GM18511 (cell line): ENCODE results near the gene KCTD1.

ENCODE experiments used
- ATAC-seq: cut with Tn5 transposase; IDR thresholded peaks from one replicate; pipeline ENCODE4 v1.9.1; 2021; ENCODE audit warnings: mild to moderate bottlenecking, moderate library complexity; ENCODE audit not compliant: unreplicated experiment

Gene KCTD1

GRCh38 chr18:26524504-26525351 lies 23.6 kb downstream of the KCTD1 start:
- ATAC-seq, result no peak

- no peak for ATAC-seq
Observed at GRCh38 chr18:26524002-26524401, 24.4 kb downstream of the KCTD1 start.

GRCh38 chr18:26521617-26522016 lies 26.7 kb downstream of the KCTD1 start:
- no peak for ATAC-seq

GRCh38 chr18:26520974-26521373 lies 27.4 kb downstream of the KCTD1 start:
- ATAC-seq, result no peak

GRCh38 chr18:26519114-26519513 lies 29.2 kb downstream of the KCTD1 start:
- no peak for ATAC-seq

GRCh38 chr18:26516964-26517363 lies 31.4 kb downstream of the KCTD1 start:
- ATAC-seq, result no peak

- no peak for ATAC-seq
Observed at GRCh38 chr18:26515643-26516487, 32.5 kb downstream of the KCTD1 start.

- ATAC-seq, result no peak
Observed at GRCh38 chr18:26511339-26512071, 36.8 kb downstream of the KCTD1 start.

GRCh38 chr18:26510337-26510736 lies 38.0 kb downstream of the KCTD1 start:
- ATAC-seq, result no peak

GRCh38 chr18:26506012-26506411 lies 42.3 kb downstream of the KCTD1 start:
- no peak for ATAC-seq

GRCh38 chr18:26504831-26505230 lies 43.5 kb downstream of the KCTD1 start:
- ATAC-seq, result no peak

- no peak for ATAC-seq
Observed at GRCh38 chr18:26503382-26503781, 45.0 kb downstream of the KCTD1 start.

GRCh38 chr18:26502823-26503222 lies 45.5 kb downstream of the KCTD1 start:
- ATAC-seq, result no peak

GRCh38 chr18:26497866-26498265 lies 50.5 kb downstream of the KCTD1 start:
- no peak for ATAC-seq

GRCh38 chr18:26496528-26496927 lies 51.8 kb downstream of the KCTD1 start:
- ATAC-seq, result no peak

GRCh38 chr18:26495287-26495686 lies 53.1 kb downstream of the KCTD1 start:
- no peak for ATAC-seq

- ATAC-seq, result no peak
Observed at GRCh38 chr18:26493021-26493420, 55.3 kb downstream of the KCTD1 start.

GRCh38 chr18:26491194-26491816 lies 57.0 kb downstream of the KCTD1 start:
- no peak for ATAC-seq

GRCh38 chr18:26489881-26490280 lies 58.5 kb downstream of the KCTD1 start:
- ATAC-seq, result no peak

GRCh38 chr18:26489191-26489590 lies 59.2 kb downstream of the KCTD1 start:
- no peak for ATAC-seq
